Mucosa of rectum (tissue), 2 donors: ENCODE measurements around the gene KDM4B.
"Not testable (repeated sequence)": the region's sequence is repeated elsewhere in the genome, so short reads cannot be mapped to it uniquely, and the experiment has no call there.

Experiments used
- H3K27ac ChIP-seq, 2 donors: one replicate each; pipeline ENCODE4 v1.7.0; 2013; ENCODE audit warnings: inconsistent platforms in 2 of 2, low read depth in 2 of 2, low read length in 2 of 2
- H3K27me3 ChIP-seq, 2 donors: one replicate each; pipeline ENCODE4 v1.7.0; 2013; ENCODE audit warnings: low read length in 2 of 2; ENCODE audit not compliant: control insufficient read depth in 2 of 2, insufficient read depth in 2 of 2
- H3K36me3 ChIP-seq, 2 donors: one replicate each; pipeline ENCODE4 v1.7.0; 2013; ENCODE audit warnings: low read length in 2 of 2; ENCODE audit not compliant: control insufficient read depth in 2 of 2, insufficient read depth in 2 of 2
- H3K4me1 ChIP-seq, 2 donors: one replicate each; pipeline ENCODE4 v1.7.0; 2013; ENCODE audit warnings: low read length in 2 of 2, mild to moderate bottlenecking in 1 of 2; ENCODE audit not compliant: control insufficient read depth in 2 of 2, insufficient read depth in 2 of 2
- H3K4me3 ChIP-seq, 2 donors: one replicate each; pipeline ENCODE4 v1.7.0; 2013; ENCODE audit warnings: low read length in 2 of 2
- H3K9ac ChIP-seq, 2 donors: one replicate each; pipeline ENCODE4 v1.7.0; 2013; ENCODE audit warnings: low read length in 2 of 2, low read depth in 1 of 2, mild to moderate bottlenecking in 1 of 2
- H3K9me3 ChIP-seq, 2 donors: one replicate each; pipeline ENCODE4 v1.7.0; 2013; ENCODE audit warnings: low read length in 2 of 2; ENCODE audit not compliant: control insufficient read depth in 2 of 2
- donor health status: healthy.
- donor health status: Normal muscosa, but diverticular disease.

Gene KDM4B

GRCh38 chr19:4975601-4976000, 6.7 kb downstream of the KDM4B start:
- not testable (repeated sequence) for H3K27me3 ChIP-seq
- peaks cover 16 to 17% of the 10 kb centered on the region in 2 donors for H3K4me1 ChIP-seq
- H3K27ac ChIP-seq, result peak overlapping the region in 1 of 2 donors; percentile 49

GRCh38 chr19:4976401-4977298, 7.7 kb downstream of the KDM4B start:
- peak overlapping the region; percentile 49 to 65 for H3K27ac ChIP-seq
- H3K27me3 ChIP-seq, result no peaks in the 10 kb centered on the region
- H3K4me3 ChIP-seq, result peak overlapping the region in 1 of 2 donors; percentile 37
- no peaks in the 10 kb centered on the region for H3K9me3 ChIP-seq
- H3K36me3 ChIP-seq, result peaks cover 5% of the 10 kb centered on the region in 2 donors
- peaks cover 5 to 7% of the 10 kb centered on the region in 2 donors for H3K4me1 ChIP-seq
- no peak overlapping the region for H3K9ac ChIP-seq

More at GRCh38 chr19:4975601-4976000, 6.7 kb downstream of the KDM4B start:
- not testable (repeated sequence) for H3K9ac ChIP-seq, H3K4me3 ChIP-seq, H3K9me3 ChIP-seq, H3K36me3 ChIP-seq

GRCh38 chr19:4977299-4978174, 8.6 kb downstream of the KDM4B start:
- Histone ChIP-seq H3K27ac (no peak overlapping the region), H3K36me3 (peaks cover 5% of the 10 kb centered on the region in 2 donors), H3K27me3 (no peaks in the 10 kb centered on the region), H3K4me1 (peaks cover 4 to 6% of the 10 kb centered on the region in 2 donors), H3K9ac (no peak overlapping the region), H3K9me3 (no peaks in the 10 kb centered on the region), H3K4me3 (peak overlapping the region in 1 of 2 donors; percentile 6)

GRCh38 chr19:4979211-4979807, 10.4 kb downstream of the KDM4B start:
- Histone ChIP-seq H3K36me3 (peaks cover 5% of the 10 kb centered on the region in 2 donors), H3K4me1 (peaks cover 0 to 6% of the 10 kb centered on the region in 2 donors), H3K9ac (no peak overlapping the region), H3K27ac (no peak overlapping the region), H3K27me3 (no peaks in the 10 kb centered on the region), H3K9me3 (no peaks in the 10 kb centered on the region), H3K4me3 (no peak overlapping the region)

- H3K4me3 ChIP-seq, result no peak overlapping the region
- H3K4me1 ChIP-seq, result peaks cover 0 to 6% of the 10 kb centered on the region in 2 donors
- peaks cover 5% of the 10 kb centered on the region in 2 donors for H3K36me3 ChIP-seq
- no peak overlapping the region for H3K9ac ChIP-seq
- H3K27me3 ChIP-seq, result no peaks in the 10 kb centered on the region
- no peak overlapping the region for H3K27ac ChIP-seq
- no peaks in the 10 kb centered on the region for H3K9me3 ChIP-seq
These were observed 11.2 kb downstream of the KDM4B start for GRCh38 chr19:4980067-4980466.

GRCh38 chr19:4980838-4981680, 12.1 kb downstream of the KDM4B start:
- H3K27me3 ChIP-seq, result no peaks in the 10 kb centered on the region
- no peak overlapping the region for H3K27ac ChIP-seq
- peaks cover 0 to 6% of the 10 kb centered on the region in 2 donors for H3K4me1 ChIP-seq
- no peaks in the 10 kb centered on the region for H3K9me3 ChIP-seq
- peaks cover 5% of the 10 kb centered on the region in 2 donors for H3K36me3 ChIP-seq
- H3K4me3 ChIP-seq, result no peak overlapping the region
- no peak overlapping the region for H3K9ac ChIP-seq

- H3K9ac ChIP-seq, result no peak overlapping the region
- no peak overlapping the region for H3K4me3 ChIP-seq
- no peaks in the 10 kb centered on the region for H3K27me3 ChIP-seq
- H3K4me1 ChIP-seq, result peaks cover 0 to 6% of the 10 kb centered on the region in 2 donors
- H3K9me3 ChIP-seq, result no peaks in the 10 kb centered on the region
- no peak overlapping the region for H3K27ac ChIP-seq
- H3K36me3 ChIP-seq, result peaks cover 5% of the 10 kb centered on the region in 2 donors
These were observed 12.7 kb downstream of the KDM4B start for GRCh38 chr19:4981681-4981958.

- H3K27me3 ChIP-seq, result no peaks in the 10 kb centered on the region
- H3K9me3 ChIP-seq, result no peaks in the 10 kb centered on the region
- H3K4me3 ChIP-seq, result no peak overlapping the region
- H3K4me1 ChIP-seq, result no peaks in the 10 kb centered on the region
- no peak overlapping the region for H3K9ac ChIP-seq
- no peaks in the 10 kb centered on the region for H3K36me3 ChIP-seq
- H3K27ac ChIP-seq, result no peak overlapping the region
These were observed 14.6 kb downstream of the KDM4B start for GRCh38 chr19:4983346-4984105.

GRCh38 chr19:4984106-4984380, 15.1 kb downstream of the KDM4B start:
- no peaks in the 10 kb centered on the region for H3K36me3 ChIP-seq
- H3K9ac ChIP-seq, result no peak overlapping the region
- H3K27ac ChIP-seq, result no peak overlapping the region
- H3K4me1 ChIP-seq, result no peaks in the 10 kb centered on the region
- H3K4me3 ChIP-seq, result no peak overlapping the region
- no peaks in the 10 kb centered on the region for H3K9me3 ChIP-seq
- no peaks in the 10 kb centered on the region for H3K27me3 ChIP-seq
